ENCODE data around the gene TBC1D9B.

DNA sequence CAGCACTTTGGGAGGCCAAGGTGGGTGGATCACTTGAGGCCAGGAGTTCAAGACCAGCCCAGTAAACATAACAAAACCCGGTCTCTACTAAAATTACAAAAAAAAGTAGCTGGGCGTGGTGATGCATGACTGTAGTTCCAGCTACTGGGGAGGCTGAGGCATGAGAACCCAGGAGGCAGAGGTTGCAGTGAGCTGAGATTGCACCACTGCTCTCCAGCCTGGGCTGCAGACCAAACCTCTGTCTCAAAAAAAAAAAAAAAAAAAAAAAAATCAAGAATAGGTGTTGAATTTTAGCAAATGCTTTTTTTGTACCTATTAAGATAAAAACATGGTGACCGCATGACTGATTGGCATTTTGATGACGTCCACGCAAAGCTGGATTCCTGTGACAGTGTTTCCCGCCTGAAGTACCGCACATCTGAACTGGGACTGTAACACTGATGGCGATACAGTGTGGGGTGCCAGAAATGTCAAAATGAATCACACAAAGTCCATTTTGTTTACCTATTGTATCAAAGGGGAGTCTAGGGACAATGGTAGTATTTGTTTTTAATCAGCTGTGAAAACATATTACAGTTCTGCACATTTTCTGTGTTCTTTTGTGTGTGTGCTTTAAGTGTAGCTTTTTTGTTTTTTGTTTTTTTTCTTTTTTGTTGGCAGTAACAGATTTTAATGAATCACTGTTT lies 23.2 kb upstream of the TBC1D9B start:
- TF ChIP-seq, protein P1, sequence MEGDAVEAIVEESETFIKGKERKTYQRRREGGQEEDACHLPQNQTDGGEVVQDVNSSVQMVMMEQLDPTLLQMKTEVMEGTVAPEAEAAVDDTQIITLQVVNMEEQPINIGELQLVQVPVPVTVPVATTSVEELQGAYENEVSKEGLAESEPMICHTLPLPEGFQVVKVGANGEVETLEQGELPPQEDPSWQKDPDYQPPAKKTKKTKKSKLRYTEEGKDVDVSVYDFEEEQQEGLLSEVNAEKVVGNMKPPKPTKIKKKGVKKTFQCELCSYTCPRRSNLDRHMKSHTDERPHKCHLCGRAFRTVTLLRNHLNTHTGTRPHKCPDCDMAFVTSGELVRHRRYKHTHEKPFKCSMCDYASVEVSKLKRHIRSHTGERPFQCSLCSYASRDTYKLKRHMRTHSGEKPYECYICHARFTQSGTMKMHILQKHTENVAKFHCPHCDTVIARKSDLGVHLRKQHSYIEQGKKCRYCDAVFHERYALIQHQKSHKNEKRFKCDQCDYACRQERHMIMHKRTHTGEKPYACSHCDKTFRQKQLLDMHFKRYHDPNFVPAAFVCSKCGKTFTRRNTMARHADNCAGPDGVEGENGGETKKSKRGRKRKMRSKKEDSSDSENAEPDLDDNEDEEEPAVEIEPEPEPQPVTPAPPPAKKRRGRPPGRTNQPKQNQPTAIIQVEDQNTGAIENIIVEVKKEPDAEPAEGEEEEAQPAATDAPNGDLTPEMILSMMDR (IDR thresholded peaks at IDR 0.05) = no peak
- TF ChIP-seq POLR2A (IDR thresholded peaks at IDR 0.05) = no peak

All from thyroid gland (tissue), 4 donors.